ENCODE measurements around the gene LRRFIP1.

The LRRFIP1 gene

GRCh38 chr2:237724811-237725478, 97.6 kb downstream of the LRRFIP1 start:
- DNase-seq (ENCODE audit: low read depth): no peak

- DNase-seq (ENCODE audit: low read depth): no peak
These were observed 98.3 kb downstream of the LRRFIP1 start for GRCh38 chr2:237725661-237726060.

GRCh38 chr2:237726401-237726830, 99.0 kb downstream of the LRRFIP1 start:
- DNase-seq (ENCODE audit: low read depth): no peak

GRCh38 chr2:237727363-237727762, 100.0 kb downstream of the LRRFIP1 start:
- DNase-seq (ENCODE audit: low read depth): no peak

GRCh38 chr2:237729681-237730475, 102.5 kb downstream of the LRRFIP1 start:
- DNase-seq (ENCODE audit: low read depth): no peak

- no peak for DNase-seq (ENCODE audit: low read depth)
These were observed 104.3 kb downstream of the LRRFIP1 start for GRCh38 chr2:237731663-237732062.

- DNase-seq (ENCODE audit: low read depth): no peak
These were observed 104.7 kb downstream of the LRRFIP1 start for GRCh38 chr2:237732070-237732469.

GRCh38 chr2:237732790-237733381, 105.5 kb downstream of the LRRFIP1 start:
- DNase-seq (ENCODE audit: low read depth): no peak

GRCh38 chr2:237733677-237734300, 106.4 kb downstream of the LRRFIP1 start:
- no peak for DNase-seq (ENCODE audit: low read depth)

GRCh38 chr2:237734905-237735623, 107.7 kb downstream of the LRRFIP1 start:
- DNase-seq (ENCODE audit: low read depth): no peak

- DNase-seq (ENCODE audit: low read depth): no peak
These were observed 108.4 kb downstream of the LRRFIP1 start for GRCh38 chr2:237735798-237736197.

GRCh38 chr2:237736783-237737182, 109.4 kb downstream of the LRRFIP1 start:
- DNase-seq (ENCODE audit: low read depth): no peak

GRCh38 chr2:237737196-237737865, 109.9 kb downstream of the LRRFIP1 start:
- no peak for DNase-seq (ENCODE audit: low read depth)

GRCh38 chr2:237738255-237738654, 110.9 kb downstream of the LRRFIP1 start:
- DNase-seq (ENCODE audit: low read depth): no peak

GRCh38 chr2:237739101-237739500, 111.7 kb downstream of the LRRFIP1 start:
- no peak for DNase-seq (ENCODE audit: low read depth)

- no peak for DNase-seq (ENCODE audit: low read depth)
These were observed 114.8 kb downstream of the LRRFIP1 start for GRCh38 chr2:237742191-237742590.

- DNase-seq (ENCODE audit: low read depth): no peak
These were observed 115.2 kb downstream of the LRRFIP1 start for GRCh38 chr2:237742614-237743013.

- no peak for DNase-seq (ENCODE audit: low read depth)
These were observed 115.6 kb downstream of the LRRFIP1 start for GRCh38 chr2:237743024-237743423.

GRCh38 chr2:237743561-237744269, 116.3 kb downstream of the LRRFIP1 start:
- no peak for DNase-seq (ENCODE audit: low read depth)

GRCh38 chr2:237744270-237744612, 116.9 kb downstream of the LRRFIP1 start:
- DNase-seq (ENCODE audit: low read depth): no peak

Measured in GM04504 (cell line).